AG04449 (cell line): Measurements from ENCODE around the gene RUSF1.
"Not testable (repeated sequence)": the region's sequence is repeated elsewhere in the genome, so short reads cannot be mapped to it uniquely, and the experiment has no call there.

Source experiments
- CTCF ChIA-PET: fragments of 350-600 bp; formaldehyde crosslinking; extraction: SDS; loops from one replicate; lab custom pipeline; 2021; ENCODE audit warnings: antibody characterized with exemption; lab: Yijun Ruan, JAX
- POLR2A ChIA-PET: fragments of 400-600, 350-600 bp; formaldehyde crosslinking; extraction: SDS; loops from one replicate; lab custom pipeline; 2020; ENCODE audit warnings: antibody characterized with exemption, inconsistent platforms; lab: Yijun Ruan, JAX
- DNase-seq: peaks from one replicate; pipeline ENCODE4 v3.0.0-alpha.2; 2010; ENCODE audit warnings: low read depth, low spot score
- H3K4me3 ChIP-seq: 2 replicates; pipeline ENCODE4 v1.5.1; 2011; ENCODE audit warnings: low read depth, mild to moderate bottlenecking, control low read depth, low read length
- TF ChIP-seq, protein P1 (sequence below): IDR thresholded peaks from one replicate; pipeline ENCODE4 v1.5.1; 2011; ENCODE audit warnings: mild to moderate bottlenecking, moderate library complexity, low read length, control low read depth, inconsistent platforms; ENCODE audit not compliant: insufficient read depth; ENCODE audit errors: missing control alignments

The RUSF1 gene

DNA sequence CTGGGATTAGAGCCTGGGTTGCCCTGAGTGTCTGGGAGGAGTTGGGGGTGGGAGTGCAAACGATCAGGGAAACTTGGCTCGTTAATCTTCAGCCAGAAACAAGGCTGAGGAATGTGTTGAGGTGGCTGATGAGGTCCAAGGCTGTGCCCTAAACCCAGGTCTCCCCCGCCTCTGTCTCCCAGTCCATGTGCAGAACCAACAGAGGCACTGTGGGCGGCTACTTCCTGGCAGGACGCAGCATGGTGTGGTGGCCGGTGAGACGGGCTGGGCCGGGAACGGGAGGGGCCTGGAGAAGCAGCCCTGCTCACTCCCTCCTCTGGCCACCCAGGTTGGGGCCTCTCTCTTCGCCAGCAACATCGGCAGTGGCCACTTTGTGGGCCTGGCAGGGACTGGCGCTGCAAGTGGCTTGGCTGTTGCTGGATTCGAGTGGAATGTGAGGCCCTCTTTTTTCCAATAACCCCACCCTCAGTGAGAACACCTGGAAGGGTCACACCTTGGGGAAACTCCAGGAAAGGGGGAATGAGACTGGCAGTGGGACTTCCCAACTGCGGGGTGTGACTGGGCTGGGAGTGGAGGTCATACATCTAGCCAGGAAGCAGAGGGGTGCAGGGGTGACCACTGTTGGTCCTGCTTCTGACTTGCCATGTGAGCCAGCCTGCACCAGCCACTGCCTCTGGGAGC is 23.6 kb downstream of the RUSF1 start:
- POLR2A ChIA-PET = interaction anchor here (0.9 kb wide), 1 partner anchor 10 kb away, joined by 3 read pairs; no protein-coding TSS in a partner anchor
- CTCF ChIA-PET = interaction anchor here (1.0 kb wide), 1 partner anchor 12 kb away, joined by 3 read pairs; no protein-coding TSS in a partner anchor
- TF ChIP-seq, protein P1, sequence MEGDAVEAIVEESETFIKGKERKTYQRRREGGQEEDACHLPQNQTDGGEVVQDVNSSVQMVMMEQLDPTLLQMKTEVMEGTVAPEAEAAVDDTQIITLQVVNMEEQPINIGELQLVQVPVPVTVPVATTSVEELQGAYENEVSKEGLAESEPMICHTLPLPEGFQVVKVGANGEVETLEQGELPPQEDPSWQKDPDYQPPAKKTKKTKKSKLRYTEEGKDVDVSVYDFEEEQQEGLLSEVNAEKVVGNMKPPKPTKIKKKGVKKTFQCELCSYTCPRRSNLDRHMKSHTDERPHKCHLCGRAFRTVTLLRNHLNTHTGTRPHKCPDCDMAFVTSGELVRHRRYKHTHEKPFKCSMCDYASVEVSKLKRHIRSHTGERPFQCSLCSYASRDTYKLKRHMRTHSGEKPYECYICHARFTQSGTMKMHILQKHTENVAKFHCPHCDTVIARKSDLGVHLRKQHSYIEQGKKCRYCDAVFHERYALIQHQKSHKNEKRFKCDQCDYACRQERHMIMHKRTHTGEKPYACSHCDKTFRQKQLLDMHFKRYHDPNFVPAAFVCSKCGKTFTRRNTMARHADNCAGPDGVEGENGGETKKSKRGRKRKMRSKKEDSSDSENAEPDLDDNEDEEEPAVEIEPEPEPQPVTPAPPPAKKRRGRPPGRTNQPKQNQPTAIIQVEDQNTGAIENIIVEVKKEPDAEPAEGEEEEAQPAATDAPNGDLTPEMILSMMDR = no peak
- H3K4me3 ChIP-seq = no peak overlapping the region
- DNase-seq = no peak

GRCh38 chr16:31484048-31484447 is 24.1 kb downstream of the RUSF1 start:
- CTCF ChIA-PET, H3K4me3 ChIP-seq, POLR2A ChIA-PET, DNase-seq: not testable (repeated sequence)

- ChIA-PET POLR2A (interaction anchor here (2.4 kb wide), 1 partner anchor 23 kb away, joined by 10 read pairs; the partner anchor contains the start of gene ARMC5), CTCF (no interaction called here)
Measured at GRCh38 chr16:31483081-31483480, 25.1 kb downstream of the RUSF1 start, which contains the start of gene SLC5A2. SLC5A2 (plus strand) TSS chr16:31483123; CDS start chr16:31483137, 14 bp downstream.

GRCh38 chr16:31480851-31481536 is 27.2 kb downstream of the RUSF1 start:
- no peak overlapping the region for H3K4me3 ChIP-seq
- ChIA-PET POLR2A (interaction anchor here (1.0 to 2.4 kb wide), 4 partner anchors 9 to 232 kb away, joined by 3 to 10 read pairs (median 4); partner anchors contain the start of gene ARMC5), CTCF (interaction anchor here (1.1 to 1.2 kb wide), 2 partner anchors 20 to 22 kb away, joined by 4 to 6 read pairs; partner anchors contain the start of gene ARMC5)
- TF ChIP-seq, protein P1 = no peak
- DNase-seq = no peak

More at GRCh38 chr16:31483081-31483480, 25.1 kb downstream of the RUSF1 start, which contains the start of gene SLC5A2:
- no peak for DNase-seq
- no peak within 1 kb of the TSS for H3K4me3 ChIP-seq
- TF ChIP-seq, protein P1 = no peak

GRCh38 chr16:31479751-31480150 is 28.4 kb downstream of the RUSF1 start:
- H3K4me3 ChIP-seq = no peak overlapping the region
- ChIA-PET POLR2A (interaction anchor here (0.6 kb wide), 1 partner anchor 35 kb away, joined by 3 read pairs; no protein-coding TSS in a partner anchor), CTCF (no interaction called here)
- TF ChIP-seq, protein P1 = no peak
- no peak for DNase-seq

DNA sequence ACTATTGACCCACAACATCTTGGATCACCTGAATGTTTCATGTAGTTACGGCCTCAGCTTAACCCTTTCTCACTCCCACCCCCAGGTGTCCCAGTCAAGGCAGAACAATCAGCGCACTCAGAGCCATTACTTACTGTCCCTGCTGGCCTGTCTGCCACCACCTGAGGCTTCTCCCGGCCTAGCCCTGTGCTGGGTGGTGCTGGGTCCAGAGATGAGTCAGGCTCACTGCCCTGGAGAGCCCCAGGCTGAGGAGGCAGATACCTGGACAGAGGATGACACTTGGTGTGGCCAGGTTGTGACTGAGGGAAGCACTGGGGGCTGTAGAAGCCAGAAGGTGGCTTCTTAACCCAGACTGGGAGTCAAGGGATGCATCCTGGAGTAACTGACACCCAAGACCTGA is 29.2 kb downstream of the RUSF1 start:
- ChIA-PET CTCF (interaction anchor here (1.2 to 2.0 kb wide), 2 partner anchors 18 to 389 kb away, joined by 3 to 12 read pairs; no protein-coding TSS in a partner anchor), POLR2A (no interaction called here)
- TF ChIP-seq, protein P1 = no peak
- DNase-seq = no peak
- H3K4me3 ChIP-seq = no peak overlapping the region
